ENCODE results near the gene GATD1.

Gene GATD1

GRCh38 chr11:777288-778255 is at the start of gene GATD1:
TSS of gene GATD1 (minus strand) at chr11:777487. CDS start at chr11:777462, 25 bp downstream.
- H3K36me3 Mint-ChIP-seq (ENCODE audit: insufficient read depth): peaks cover 4% of the 10 kb centered on the region
- DNase-seq (ENCODE audit: low spot score in 2 of 2) (peak; percentile 89 to 92), ATAC-seq (replicated peaks; ENCODE audit: extremely low read depth, poor library complexity, severe bottlenecking) (peak; percentile 88)
- H3K27ac Mint-ChIP-seq (ENCODE audit: low read depth): peak within 1 kb of the TSS; percentile 71
- no peaks in the 10 kb centered on the region for H3K27me3 Mint-ChIP-seq
- H3K9me3 Mint-ChIP-seq: no peaks in the 10 kb centered on the region
- H3K4me1 Mint-ChIP-seq: peaks cover 19% of the 10 kb centered on the region
- H3K4me3 Mint-ChIP-seq: peak within 1 kb of the TSS; percentile 76

- no peak for ATAC-seq (replicated peaks; ENCODE audit: extremely low read depth, poor library complexity, severe bottlenecking)
- H3K9me3 Mint-ChIP-seq: no peaks in the 10 kb centered on the region
Measured at GRCh38 chr11:826836-827145, 49.5 kb upstream of the GATD1 start.

GRCh38 chr11:826227-826621 is 48.9 kb upstream of the GATD1 start:
- DNase-seq (ENCODE audit: low spot score in 2 of 2) (no peak), ATAC-seq (replicated peaks; ENCODE audit: extremely low read depth, poor library complexity, severe bottlenecking) (no peak)
- H3K9me3 Mint-ChIP-seq: no peaks in the 10 kb centered on the region
- H3K36me3 Mint-ChIP-seq (ENCODE audit: insufficient read depth): peaks cover 19% of the 10 kb centered on the region
- H3K27ac Mint-ChIP-seq (ENCODE audit: low read depth): no peak overlapping the region
- peaks cover 24% of the 10 kb centered on the region for H3K27me3 Mint-ChIP-seq
- peak overlapping the region; percentile 65 for H3K4me3 Mint-ChIP-seq
- H3K4me1 Mint-ChIP-seq: peaks cover 26% of the 10 kb centered on the region

More at GRCh38 chr11:826836-827145, 49.5 kb upstream of the GATD1 start:
- peaks cover 29% of the 10 kb centered on the region for H3K27me3 Mint-ChIP-seq
- no peak overlapping the region for H3K27ac Mint-ChIP-seq (ENCODE audit: low read depth)
- H3K36me3 Mint-ChIP-seq (ENCODE audit: insufficient read depth): peaks cover 19% of the 10 kb centered on the region
- peak overlapping the region; percentile 65 for H3K4me3 Mint-ChIP-seq
- no peak for DNase-seq (ENCODE audit: low spot score in 2 of 2)
- H3K4me1 Mint-ChIP-seq: peaks cover 23% of the 10 kb centered on the region

GRCh38 chr11:825366-826226 is 48.3 kb upstream of the GATD1 start:
- H3K27me3 Mint-ChIP-seq: peaks cover 24% of the 10 kb centered on the region
- H3K4me3 Mint-ChIP-seq: peak overlapping the region; percentile 18
- no peak overlapping the region for H3K27ac Mint-ChIP-seq (ENCODE audit: low read depth)
- DNase-seq (ENCODE audit: low spot score in 2 of 2): no peak
- no peak for ATAC-seq (replicated peaks; ENCODE audit: extremely low read depth, poor library complexity, severe bottlenecking)
- H3K36me3 Mint-ChIP-seq (ENCODE audit: insufficient read depth): peaks cover 19% of the 10 kb centered on the region
- no peaks in the 10 kb centered on the region for H3K9me3 Mint-ChIP-seq
- peaks cover 33% of the 10 kb centered on the region for H3K4me1 Mint-ChIP-seq

GRCh38 chr11:824942-825341 is 47.7 kb upstream of the GATD1 start:
- Mint-ChIP-seq H3K36me3 (ENCODE audit: insufficient read depth) (peaks cover 23% of the 10 kb centered on the region), H3K9me3 (no peaks in the 10 kb centered on the region), H3K27me3 (peaks cover 24% of the 10 kb centered on the region), H3K4me3 (peak overlapping the region; percentile 18), H3K27ac (ENCODE audit: low read depth) (no peak overlapping the region), H3K4me1 (peaks cover 38% of the 10 kb centered on the region)
- ATAC-seq (replicated peaks; ENCODE audit: extremely low read depth, poor library complexity, severe bottlenecking): no peak
- no peak for DNase-seq (ENCODE audit: low spot score in 2 of 2)

- Mint-ChIP-seq H3K4me3 (no peak overlapping the region), H3K27ac (ENCODE audit: low read depth) (no peak overlapping the region), H3K36me3 (ENCODE audit: insufficient read depth) (peaks cover 23% of the 10 kb centered on the region), H3K4me1 (peaks cover 36% of the 10 kb centered on the region), H3K27me3 (peaks cover 21% of the 10 kb centered on the region), H3K9me3 (no peaks in the 10 kb centered on the region)
- DNase-seq (ENCODE audit: low spot score in 2 of 2): no peak
- no peak for ATAC-seq (replicated peaks; ENCODE audit: extremely low read depth, poor library complexity, severe bottlenecking)
Measured at GRCh38 chr11:824292-824880, 47.1 kb upstream of the GATD1 start.

GRCh38 chr11:823441-824291 is 46.4 kb upstream of the GATD1 start:
- H3K9me3 Mint-ChIP-seq: no peaks in the 10 kb centered on the region
- no peak for ATAC-seq (replicated peaks; ENCODE audit: extremely low read depth, poor library complexity, severe bottlenecking)
- H3K4me3 Mint-ChIP-seq: no peak overlapping the region
- peaks cover 25% of the 10 kb centered on the region for H3K36me3 Mint-ChIP-seq (ENCODE audit: insufficient read depth)
- H3K27me3 Mint-ChIP-seq: peaks cover 14% of the 10 kb centered on the region
- no peak overlapping the region for H3K27ac Mint-ChIP-seq (ENCODE audit: low read depth)
- no peak for DNase-seq (ENCODE audit: low spot score in 2 of 2)
- peaks cover 30% of the 10 kb centered on the region for H3K4me1 Mint-ChIP-seq

- peaks cover 23% of the 10 kb centered on the region for H3K4me1 Mint-ChIP-seq
- peak overlapping the region; percentile 80 for H3K4me3 Mint-ChIP-seq
- DNase-seq (ENCODE audit: low spot score in 2 of 2): no peak
- peaks cover 28% of the 10 kb centered on the region for H3K36me3 Mint-ChIP-seq (ENCODE audit: insufficient read depth)
- no peaks in the 10 kb centered on the region for H3K9me3 Mint-ChIP-seq
- ATAC-seq (replicated peaks; ENCODE audit: extremely low read depth, poor library complexity, severe bottlenecking): no peak
- H3K27me3 Mint-ChIP-seq: no peaks in the 10 kb centered on the region
- H3K27ac Mint-ChIP-seq (ENCODE audit: low read depth): no peak overlapping the region
Measured at GRCh38 chr11:821512-822371, 44.5 kb upstream of the GATD1 start.

GRCh38 chr11:820655-821511 is 43.6 kb upstream of the GATD1 start:
- Mint-ChIP-seq H3K27ac (ENCODE audit: low read depth) (no peak overlapping the region), H3K9me3 (no peaks in the 10 kb centered on the region), H3K4me3 (peak overlapping the region; percentile 80), H3K4me1 (peaks cover 23% of the 10 kb centered on the region), H3K27me3 (no peaks in the 10 kb centered on the region), H3K36me3 (ENCODE audit: insufficient read depth) (peaks cover 26% of the 10 kb centered on the region)
- DNase-seq (ENCODE audit: low spot score in 2 of 2) (no peak), ATAC-seq (replicated peaks; ENCODE audit: extremely low read depth, poor library complexity, severe bottlenecking) (no peak)

- peak; percentile 89 to 95 for DNase-seq (ENCODE audit: low spot score in 2 of 2)
- peak overlapping the region; percentile 72 for H3K27ac Mint-ChIP-seq (ENCODE audit: low read depth)
- peak; percentile 84 for ATAC-seq (replicated peaks; ENCODE audit: extremely low read depth, poor library complexity, severe bottlenecking)
- H3K4me3 Mint-ChIP-seq: peak overlapping the region; percentile 80
- no peaks in the 10 kb centered on the region for H3K9me3 Mint-ChIP-seq
- H3K4me1 Mint-ChIP-seq: peaks cover 23% of the 10 kb centered on the region
- H3K27me3 Mint-ChIP-seq: no peaks in the 10 kb centered on the region
- peaks cover 26% of the 10 kb centered on the region for H3K36me3 Mint-ChIP-seq (ENCODE audit: insufficient read depth)
Measured at GRCh38 chr11:819943-820649, 42.8 kb upstream of the GATD1 start.
